Measurements from ENCODE around the gene SCARF2.
"Not testable (repeated sequence)": the region's sequence is repeated elsewhere in the genome, so short reads cannot be mapped to it uniquely, and the experiment has no call there.

SCARF2 gene

DNA sequence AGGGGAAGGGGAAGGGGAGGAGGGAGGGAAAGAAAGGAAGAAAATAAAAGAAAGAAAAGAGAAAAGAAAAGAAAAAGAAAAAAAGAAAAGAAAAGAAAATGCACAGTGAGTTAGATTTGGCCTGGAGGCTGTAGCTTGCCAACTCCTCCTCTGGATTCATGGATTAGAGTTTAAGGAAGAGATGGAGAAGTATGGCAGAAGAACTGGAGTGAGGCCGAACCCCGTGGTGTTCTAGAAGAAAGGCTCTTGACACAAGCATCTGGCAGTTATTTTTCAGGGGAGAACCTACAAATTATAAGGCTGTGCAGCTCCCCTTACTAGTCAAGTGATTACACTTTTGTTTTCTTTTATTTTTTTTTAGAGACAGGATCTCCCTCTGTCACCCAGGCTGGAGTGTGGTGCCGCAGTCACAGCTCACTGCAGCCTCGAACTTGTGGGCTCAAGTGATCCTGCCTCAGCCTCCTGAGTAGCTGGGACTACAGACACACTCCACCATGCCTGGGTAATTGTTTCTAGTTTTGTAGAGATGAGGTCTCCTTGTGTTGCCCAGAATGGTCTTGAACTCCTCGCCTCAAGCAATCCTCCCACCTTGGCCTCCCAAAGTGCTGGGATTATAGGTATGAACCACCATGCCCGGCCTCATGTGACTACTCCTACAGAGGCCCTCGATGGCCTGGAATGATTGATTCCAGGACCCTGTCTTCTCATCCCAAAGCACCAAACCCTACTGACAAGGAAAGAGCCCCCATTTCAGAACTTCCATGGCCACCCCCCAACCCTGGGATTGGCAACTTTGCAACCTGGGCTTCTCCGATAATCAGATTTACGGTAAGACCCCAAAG lies 24.2 kb downstream of the SCARF2 start:
- TF ChIP-seq, protein P1, sequence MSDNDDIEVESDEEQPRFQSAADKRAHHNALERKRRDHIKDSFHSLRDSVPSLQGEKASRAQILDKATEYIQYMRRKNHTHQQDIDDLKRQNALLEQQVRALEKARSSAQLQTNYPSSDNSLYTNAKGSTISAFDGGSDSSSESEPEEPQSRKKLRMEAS (IDR thresholded peaks at IDR 0.05; ENCODE audit: low read depth, low read length) = no peak
- TF ChIP-seq POLR2A (IDR thresholded peaks at IDR 0.05; ENCODE audit: extremely low read depth, insufficient read length) = no peak
- TF ChIP-seq, protein P2, sequence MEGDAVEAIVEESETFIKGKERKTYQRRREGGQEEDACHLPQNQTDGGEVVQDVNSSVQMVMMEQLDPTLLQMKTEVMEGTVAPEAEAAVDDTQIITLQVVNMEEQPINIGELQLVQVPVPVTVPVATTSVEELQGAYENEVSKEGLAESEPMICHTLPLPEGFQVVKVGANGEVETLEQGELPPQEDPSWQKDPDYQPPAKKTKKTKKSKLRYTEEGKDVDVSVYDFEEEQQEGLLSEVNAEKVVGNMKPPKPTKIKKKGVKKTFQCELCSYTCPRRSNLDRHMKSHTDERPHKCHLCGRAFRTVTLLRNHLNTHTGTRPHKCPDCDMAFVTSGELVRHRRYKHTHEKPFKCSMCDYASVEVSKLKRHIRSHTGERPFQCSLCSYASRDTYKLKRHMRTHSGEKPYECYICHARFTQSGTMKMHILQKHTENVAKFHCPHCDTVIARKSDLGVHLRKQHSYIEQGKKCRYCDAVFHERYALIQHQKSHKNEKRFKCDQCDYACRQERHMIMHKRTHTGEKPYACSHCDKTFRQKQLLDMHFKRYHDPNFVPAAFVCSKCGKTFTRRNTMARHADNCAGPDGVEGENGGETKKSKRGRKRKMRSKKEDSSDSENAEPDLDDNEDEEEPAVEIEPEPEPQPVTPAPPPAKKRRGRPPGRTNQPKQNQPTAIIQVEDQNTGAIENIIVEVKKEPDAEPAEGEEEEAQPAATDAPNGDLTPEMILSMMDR (IDR thresholded peaks at IDR 0.05; ENCODE audit: low read depth, low read length) = no peak
- no peak for TF ChIP-seq MYC (IDR thresholded peaks at IDR 0.05; ENCODE audit: low read depth, low read length)
- DNase-seq (ENCODE audit: low read depth) = no peak
- no peak overlapping the region for H3K4me3 ChIP-seq (ENCODE audit: low read depth, low read length)

DNA sequence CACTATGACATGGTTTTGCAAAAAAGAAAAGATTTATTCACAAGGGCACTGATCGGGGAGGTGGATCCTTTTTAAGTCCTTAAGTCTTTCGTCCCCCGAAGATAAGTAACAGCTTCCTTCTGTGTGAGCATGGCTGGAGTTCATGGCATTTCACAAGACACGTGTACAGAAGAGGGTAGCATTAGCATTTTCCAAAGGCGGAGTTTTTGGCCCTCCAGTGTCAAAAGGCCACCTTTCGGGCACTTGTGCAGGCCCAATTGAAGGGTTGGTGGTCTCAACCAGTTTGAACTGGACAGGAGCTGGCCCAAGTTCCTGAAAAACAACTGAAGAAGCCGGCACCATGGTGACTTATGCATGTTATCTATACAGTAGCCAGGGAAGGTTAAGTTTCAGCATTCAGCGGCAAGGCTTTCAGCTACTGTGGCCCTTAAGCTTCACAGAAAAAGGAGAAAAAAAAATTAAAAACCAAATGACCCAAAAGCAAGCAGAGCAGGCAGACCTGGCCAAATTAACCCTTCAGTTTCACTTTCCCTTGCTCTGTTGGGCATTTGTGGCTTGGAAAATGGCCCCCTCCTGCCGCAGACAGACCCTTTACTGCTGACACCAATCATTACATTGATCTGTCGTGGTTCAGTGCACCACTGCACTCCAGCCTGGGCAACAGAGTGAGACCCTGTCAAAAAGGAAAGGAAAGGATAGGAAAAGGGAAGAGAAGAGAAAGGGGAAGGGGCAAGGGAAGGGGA lies 25.0 kb downstream of the SCARF2 start:
- TF ChIP-seq POLR2A (IDR thresholded peaks at IDR 0.05; ENCODE audit: extremely low read depth, insufficient read length) (no peak), MYC (IDR thresholded peaks at IDR 0.05; ENCODE audit: low read depth, low read length) (no peak)
- TF ChIP-seq, protein P2 (IDR thresholded peaks at IDR 0.05; ENCODE audit: low read depth, low read length) = no peak
- TF ChIP-seq, protein P1 (IDR thresholded peaks at IDR 0.05; ENCODE audit: low read depth, low read length) = no peak
- DNase-seq (ENCODE audit: low read depth) = no peak
- H3K4me3 ChIP-seq (ENCODE audit: low read depth, low read length) = no peak overlapping the region

DNA sequence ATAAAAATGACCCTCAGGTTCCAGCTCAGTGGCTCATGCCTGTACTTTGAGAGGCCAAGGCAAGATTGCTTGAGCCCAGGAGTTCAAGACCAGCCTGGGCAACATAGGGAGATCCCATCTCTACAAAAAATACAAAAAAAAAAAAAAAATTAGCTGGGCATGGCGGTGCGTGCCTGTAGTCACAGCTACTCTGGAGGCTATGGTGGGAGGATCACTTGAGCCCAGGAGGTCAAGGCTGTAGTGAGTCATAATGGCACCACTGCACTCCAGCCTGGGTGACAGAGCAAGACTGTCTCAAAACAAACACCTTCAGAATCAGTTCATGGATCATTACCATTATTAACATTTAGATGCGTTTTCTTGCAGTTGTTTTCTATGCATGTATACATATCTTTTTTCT lies 28.2 kb downstream of the SCARF2 start:
- not testable (repeated sequence) for DNase-seq (ENCODE audit: low read depth); H3K4me3 ChIP-seq (ENCODE audit: low read depth, low read length)

DNA sequence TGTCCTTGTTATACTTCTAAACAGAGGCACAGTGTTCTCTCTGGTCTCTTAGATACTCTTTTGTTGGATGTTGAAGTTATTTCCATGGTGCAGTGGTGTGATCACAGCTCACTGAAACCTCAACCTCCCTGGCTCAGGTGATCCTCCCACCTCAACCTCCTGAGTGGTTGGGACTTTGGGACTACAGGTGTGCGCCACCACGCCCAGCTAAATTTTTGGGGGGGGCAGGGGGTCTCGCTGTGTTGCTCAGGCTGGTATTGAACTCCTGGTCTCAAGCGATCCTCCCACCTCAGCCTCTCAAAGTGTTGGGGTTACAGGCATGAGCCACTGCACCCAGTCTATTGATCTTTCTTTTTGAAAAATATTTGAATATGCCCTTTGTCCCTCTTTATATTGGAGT lies 28.7 kb downstream of the SCARF2 start:
- DNase-seq (ENCODE audit: low read depth) = no peak
- no peak overlapping the region for H3K4me3 ChIP-seq (ENCODE audit: low read depth, low read length)
- TF ChIP-seq MYC (IDR thresholded peaks at IDR 0.05; ENCODE audit: low read depth, low read length) (no peak), POLR2A (IDR thresholded peaks at IDR 0.05; ENCODE audit: extremely low read depth, insufficient read length) (no peak)
- TF ChIP-seq, protein P2 (IDR thresholded peaks at IDR 0.05; ENCODE audit: low read depth, low read length) = no peak
- TF ChIP-seq, protein P1 (IDR thresholded peaks at IDR 0.05; ENCODE audit: low read depth, low read length) = no peak

DNA sequence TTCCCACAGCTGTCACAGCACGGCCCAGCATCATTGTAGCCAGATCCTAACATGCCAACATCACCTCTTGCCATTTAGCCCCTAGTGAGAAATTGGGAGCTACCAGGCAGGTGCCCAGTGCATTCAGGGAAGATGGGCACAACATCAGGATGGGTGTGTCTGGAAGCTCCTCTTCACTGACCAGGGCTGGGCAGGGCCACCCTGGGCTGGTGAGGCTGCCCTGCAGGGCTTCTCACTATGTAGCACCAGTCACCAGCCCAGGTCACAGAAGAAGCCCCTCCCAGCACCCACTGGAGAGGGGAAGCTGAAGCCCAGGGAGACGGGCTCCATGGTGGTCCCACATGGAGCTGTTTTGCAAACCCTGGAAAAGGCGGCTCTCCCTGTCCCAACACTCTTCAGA lies 29.8 kb downstream of the SCARF2 start:
- TF ChIP-seq POLR2A (IDR thresholded peaks at IDR 0.05; ENCODE audit: extremely low read depth, insufficient read length) (no peak), MYC (IDR thresholded peaks at IDR 0.05; ENCODE audit: low read depth, low read length) (no peak)
- TF ChIP-seq, protein P1 (IDR thresholded peaks at IDR 0.05; ENCODE audit: low read depth, low read length) = no peak
- TF ChIP-seq, protein P2 (IDR thresholded peaks at IDR 0.05; ENCODE audit: low read depth, low read length) = no peak
- no peak for DNase-seq (ENCODE audit: low read depth)
- H3K4me3 ChIP-seq (ENCODE audit: low read depth, low read length) = no peak overlapping the region

DNA sequence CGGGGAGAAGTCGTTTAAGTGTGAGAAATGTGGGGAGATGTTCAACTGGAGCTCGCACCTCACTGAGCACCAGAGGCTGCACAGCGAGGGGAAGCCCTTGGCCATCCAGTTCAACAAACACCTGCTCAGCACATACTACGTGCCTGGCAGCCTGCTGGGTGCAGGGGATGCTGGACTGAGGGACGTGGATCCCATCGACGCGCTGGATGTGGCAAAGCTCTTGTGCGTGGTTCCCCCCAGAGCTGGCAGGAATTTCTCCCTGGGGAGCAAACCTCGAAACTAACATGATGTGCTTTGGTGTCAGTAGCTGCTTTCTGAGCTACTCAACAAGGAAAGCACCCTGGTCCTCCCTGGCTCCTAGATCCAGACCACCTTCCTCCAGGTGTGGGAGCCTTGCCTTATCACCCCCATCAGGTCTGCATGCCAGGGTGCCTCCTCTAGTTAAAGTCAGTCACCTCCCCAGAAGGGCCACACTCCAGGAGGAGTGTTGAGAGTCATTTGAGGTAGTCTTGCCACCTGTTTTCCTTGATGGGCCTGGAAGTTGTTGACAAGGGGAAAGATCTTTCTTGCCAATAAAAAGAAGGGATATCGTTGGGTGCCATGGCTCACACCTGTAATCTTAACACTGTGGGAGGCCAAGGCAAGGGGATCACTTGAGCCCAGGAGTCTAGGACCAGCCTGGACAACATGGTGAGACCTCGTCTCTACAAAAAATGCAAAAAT lies 30.8 kb downstream of the SCARF2 start:
- DNase-seq (ENCODE audit: low read depth) = no peak
- TF ChIP-seq, protein P1 (IDR thresholded peaks at IDR 0.05; ENCODE audit: low read depth, low read length) = no peak
- TF ChIP-seq MYC (IDR thresholded peaks at IDR 0.05; ENCODE audit: low read depth, low read length) (no peak), POLR2A (IDR thresholded peaks at IDR 0.05; ENCODE audit: extremely low read depth, insufficient read length) (no peak)
- TF ChIP-seq, protein P2 (IDR thresholded peaks at IDR 0.05; ENCODE audit: low read depth, low read length) = no peak
- no peak overlapping the region for H3K4me3 ChIP-seq (ENCODE audit: low read depth, low read length)
